HepG2 (cell line): ENCODE measurements around the gene USP9X. TPM values are rescaled to one million over a fixed set of nuclear protein-coding genes. Genes with fewer than 3 reads are reported as not detected.

Source experiments
- EEA1 ChIP-seq: sonication (generic); formaldehyde crosslinking; IDR thresholded peaks from 2 replicates; pipeline ENCODE4 v1.5.1; 2020; ENCODE audit warnings: mild to moderate bottlenecking, missing genetic modification reagents, borderline replicate concordance
- ESRRA ChIP-seq: sonication (generic); formaldehyde crosslinking; IDR thresholded peaks from 2 replicates; pipeline ENCODE4 v1.5.1; 2020; ENCODE audit warnings: mild to moderate bottlenecking, low read depth, missing genetic modification reagents
- FOXM1 ChIP-seq: sonication (generic); formaldehyde crosslinking; IDR thresholded peaks from 2 replicates; pipeline ENCODE4 v1.5.0; 2020; ENCODE audit warnings: missing genetic modification reagents
- HNRNPK ChIP-seq: fragments of 200-400 bp; formaldehyde crosslinking; IDR thresholded peaks from 2 replicates; pipeline ENCODE4 v1.6.1; 2018; ENCODE audit warnings: low read length, low read depth, moderate library complexity, mild to moderate bottlenecking; ENCODE audit not compliant: poor library complexity, severe bottlenecking
- MZF1 ChIP-seq: sonication (generic); formaldehyde crosslinking; IDR thresholded peaks from 2 replicates; pipeline ENCODE4 v1.8.1; 2023; ENCODE audit warnings: mild to moderate bottlenecking, missing genetic modification reagents, borderline replicate concordance
- NAIF1 ChIP-seq: sonication (generic); formaldehyde crosslinking; IDR thresholded peaks from 2 replicates; pipeline ENCODE4 v1.5.0; 2020; ENCODE audit warnings: mild to moderate bottlenecking, missing genetic modification reagents, borderline replicate concordance
- NFIB ChIP-seq: sonication (generic); formaldehyde crosslinking; IDR thresholded peaks from 2 replicates; pipeline ENCODE4 v1.9.0; 2021; ENCODE audit warnings: missing genetic modification reagents, mild to moderate bottlenecking, borderline replicate concordance
- PHF21A ChIP-seq: sonication (generic); formaldehyde crosslinking; IDR thresholded peaks from 2 replicates; pipeline ENCODE4 v1.5.0; 2020; ENCODE audit warnings: mild to moderate bottlenecking, missing genetic modification reagents
- POLR2AphosphoS2 ChIP-seq: IDR thresholded peaks from 2 replicates; pipeline ENCODE4 v1.6.1; 2011; ENCODE audit warnings: low read depth, low read length, improper control_type of control experiment
- RCOR2 ChIP-seq: IDR thresholded peaks from 2 replicates; pipeline ENCODE4 v1.6.1; 2016; ENCODE audit warnings: missing biosample characterization, missing genetic modification reagents
- STAG1 ChIP-seq: sonication (generic); formaldehyde crosslinking; IDR thresholded peaks from 2 replicates; pipeline ENCODE4 v1.4.0; 2020; ENCODE audit warnings: missing genetic modification reagents
- TEAD3 ChIP-seq: optimal IDR thresholded peaks from 2 replicates; pipeline ENCODE3; 2016; ENCODE audit warnings: borderline replicate concordance
- TFDP1 ChIP-seq: IDR thresholded peaks from 2 replicates; pipeline ENCODE4 v1.6.1; 2016; ENCODE audit warnings: missing compliant biosample characterization, missing genetic modification reagents, borderline replicate concordance
- THAP7 ChIP-seq: sonication (generic); formaldehyde crosslinking; IDR thresholded peaks from 2 replicates; pipeline ENCODE4 v1.8.1; 2023; ENCODE audit warnings: mild to moderate bottlenecking, missing genetic modification reagents
- ZBTB10 ChIP-seq: sonication (generic); formaldehyde crosslinking; IDR thresholded peaks from 2 replicates; pipeline ENCODE4 v1.4.0; 2020; ENCODE audit warnings: missing genetic modification reagents, borderline replicate concordance
- ZBTB43 ChIP-seq: sonication (generic); formaldehyde crosslinking; conservative IDR thresholded peaks from 2 replicates; pipeline ENCODE4 v1.4.0; 2020; ENCODE audit warnings: missing genetic modification reagents
- ZNF124 ChIP-seq: sonication (generic); formaldehyde crosslinking; IDR thresholded peaks from 2 replicates; pipeline ENCODE4 v1.4.0; 2020; ENCODE audit warnings: missing genetic modification reagents
- ZNF800 ChIP-seq: sonication (generic); formaldehyde crosslinking; IDR thresholded peaks from 2 replicates; pipeline ENCODE4 v1.4.0; 2020; ENCODE audit warnings: missing genetic modification reagents
- polyA plus RNA-seq, 8 experiments: library from polyadenylated mRNA; depleted of rRNA in 3 of 8; stranded (reverse) in 7 of 8; unstranded in 1 of 8; fragments of >200 nt; fragmentation: Illumina TruSeq in 4 of 8; extraction: Trizol in 4 of 8; gene quantifications; 2 replicates each; pipeline versions ENCODE4 v1.2.1 to v1.2.3, GENCODE V29; 2011 to 2016; ENCODE audit warnings: low read depth in 4 of 8, missing spikeins in 1 of 8, mixed read lengths in 1 of 8; ENCODE audit not compliant: insufficient read depth in 1 of 8
- total RNA-seq, 5 experiments: library from RNA; depleted of rRNA; stranded (reverse); fragments of >200 nt; fragmentation: Illumina TruSeq; extraction: Trizol; gene quantifications; 2 replicates each; pipeline ENCODE4 v1.2.3, GENCODE V29; 2016; ENCODE audit warnings: low read depth in 1 of 5
- TF ChIP-seq, protein P1 (sequence below): sonication (generic); formaldehyde crosslinking; IDR thresholded peaks from 2 replicates; pipeline ENCODE4 v1.4.0; 2020; ENCODE audit warnings: missing genetic modification reagents

Gene USP9X
- total and polyA plus RNA-seq, 2 of the 13 experiments (the other 11 are each of a cell fraction or from before 2014, with no cell fraction given), result 22.2 to 40.5 TPM

GRCh38 chrX:41084044-41084892 lies 977 bp upstream of the USP9X start (continued):
- TF ChIP-seq HNRNPK (no peak), MZF1 (CRISPR knock-in tag) (no peak), ZBTB10 (peak; percentile 50; the same call in 1 of the 2 replicates), FOXM1 (CRISPR knock-in tag) (no peak), THAP7 (CRISPR knock-in tag) (peak; percentile 72; the same call in 1 of the 2 replicates), NAIF1 (CRISPR knock-in tag) (peak; percentile 7; the same call in 1 of the 2 replicates), ZBTB43 (CRISPR knock-in tag) (peak; percentile 55; the same call in 1 of the 2 replicates), RCOR2 (CRISPR knock-in tag) (no peak), TEAD3 (CRISPR knock-in tag) (no peak), PHF21A (CRISPR knock-in tag) (peak; percentile 59; the same call in 1 of the 2 replicates), TFDP1 (CRISPR knock-in tag) (peak; percentile 91; the same call in 1 of the 2 replicates), NFIB (no peak), STAG1 (CRISPR knock-in tag) (no peak), POLR2AphosphoS2 (no peak), EEA1 (CRISPR knock-in tag) (peak; percentile 83; the same call in 1 of the 2 replicates), ESRRA (CRISPR knock-in tag) (no peak), ZNF124 (CRISPR knock-in tag) (no peak), ZNF800 (CRISPR knock-in tag) (0 out of 2 replicates have a peak, but pooled peaks have one; percentile 16)
- TF ChIP-seq, protein P1, sequence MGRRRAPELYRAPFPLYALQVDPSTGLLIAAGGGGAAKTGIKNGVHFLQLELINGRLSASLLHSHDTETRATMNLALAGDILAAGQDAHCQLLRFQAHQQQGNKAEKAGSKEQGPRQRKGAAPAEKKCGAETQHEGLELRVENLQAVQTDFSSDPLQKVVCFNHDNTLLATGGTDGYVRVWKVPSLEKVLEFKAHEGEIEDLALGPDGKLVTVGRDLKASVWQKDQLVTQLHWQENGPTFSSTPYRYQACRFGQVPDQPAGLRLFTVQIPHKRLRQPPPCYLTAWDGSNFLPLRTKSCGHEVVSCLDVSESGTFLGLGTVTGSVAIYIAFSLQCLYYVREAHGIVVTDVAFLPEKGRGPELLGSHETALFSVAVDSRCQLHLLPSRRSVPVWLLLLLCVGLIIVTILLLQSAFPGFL (CRISPR knock-in tag), result no peak
